Esophagus muscularis mucosa (tissue), 4 donors: ENCODE results near the gene ZER1.

Source experiments
- CTCF ChIP-seq, 3 experiments: fragments of 200-600 bp in 2 of 3; fragments of 450-650 bp in 1 of 3; sonication (generic) in 2 of 3; IDR thresholded peaks; one replicate each; pipeline ENCODE4 v1.5.1; 2017 to 2019; ENCODE audit warnings: antibody characterized with exemption in 3 of 3, mild to moderate bottlenecking in 2 of 3, moderate library complexity in 1 of 3
- EP300 ChIP-seq: sonication (generic); formaldehyde crosslinking; IDR thresholded peaks from one replicate; pipeline ENCODE4 v1.6.1; 2017; ENCODE audit warnings: antibody characterized with exemption
- POLR2A ChIP-seq: fragments of 450-650 bp; IDR thresholded peaks from one replicate; pipeline ENCODE4 v1.6.1; 2017; ENCODE audit warnings: antibody characterized with exemption, moderate library complexity, mild to moderate bottlenecking, low read depth
- POLR2AphosphoS5 ChIP-seq, 2 donors: sonication (generic); formaldehyde crosslinking; IDR thresholded peaks; one replicate each; pipeline ENCODE4 v1.6.1; 2017; ENCODE audit warnings: antibody characterized with exemption in 2 of 2

- no peak for TF ChIP-seq CTCF (IDR thresholded peaks at IDR 0.05)
- no peak for TF ChIP-seq POLR2A
- no peak for TF ChIP-seq EP300
- TF ChIP-seq POLR2AphosphoS5 (IDR thresholded peaks at IDR 0.05) = no peak
Observed at GRCh38 chr9:128729766-128730517, 41.8 kb downstream of the ZER1 start.
